Measurements from ENCODE around the gene RNF167. TPM values are rescaled to one million over a fixed set of nuclear protein-coding genes. Genes with fewer than 3 reads are reported as not detected.

RNF167 gene
- total and polyA plus RNA-seq, 8 donors = 8.8 to 134 (median 52.8) TPM

DNA sequence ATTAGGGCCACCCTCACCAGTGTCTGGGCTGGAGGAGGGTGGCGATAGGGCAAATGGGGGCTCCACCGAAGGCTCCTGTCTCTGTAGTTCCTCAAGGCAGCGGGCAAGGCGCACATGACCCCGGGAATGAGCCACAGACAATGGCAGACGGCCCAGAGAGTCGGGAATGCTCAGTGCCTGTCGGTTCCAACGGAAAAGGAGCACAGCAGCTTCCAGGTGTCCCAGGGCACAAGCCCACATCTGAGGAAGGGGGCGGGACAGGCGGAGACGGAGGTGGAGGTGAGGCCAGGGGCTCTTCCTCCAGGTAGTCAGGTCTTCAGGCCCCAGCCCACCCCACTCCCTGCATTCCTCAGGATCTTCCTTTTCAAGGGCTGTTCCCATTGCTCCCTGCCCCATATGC lies 32.7 kb downstream of the RNF167 start:
- TF ChIP-seq POLR2AphosphoS5 (IDR thresholded peaks at IDR 0.05) (no peak), EP300 (IDR thresholded peaks at IDR 0.05) (no peak), POLR2A (IDR thresholded peaks at IDR 0.05) (no peak)
- TF ChIP-seq, protein P1, sequence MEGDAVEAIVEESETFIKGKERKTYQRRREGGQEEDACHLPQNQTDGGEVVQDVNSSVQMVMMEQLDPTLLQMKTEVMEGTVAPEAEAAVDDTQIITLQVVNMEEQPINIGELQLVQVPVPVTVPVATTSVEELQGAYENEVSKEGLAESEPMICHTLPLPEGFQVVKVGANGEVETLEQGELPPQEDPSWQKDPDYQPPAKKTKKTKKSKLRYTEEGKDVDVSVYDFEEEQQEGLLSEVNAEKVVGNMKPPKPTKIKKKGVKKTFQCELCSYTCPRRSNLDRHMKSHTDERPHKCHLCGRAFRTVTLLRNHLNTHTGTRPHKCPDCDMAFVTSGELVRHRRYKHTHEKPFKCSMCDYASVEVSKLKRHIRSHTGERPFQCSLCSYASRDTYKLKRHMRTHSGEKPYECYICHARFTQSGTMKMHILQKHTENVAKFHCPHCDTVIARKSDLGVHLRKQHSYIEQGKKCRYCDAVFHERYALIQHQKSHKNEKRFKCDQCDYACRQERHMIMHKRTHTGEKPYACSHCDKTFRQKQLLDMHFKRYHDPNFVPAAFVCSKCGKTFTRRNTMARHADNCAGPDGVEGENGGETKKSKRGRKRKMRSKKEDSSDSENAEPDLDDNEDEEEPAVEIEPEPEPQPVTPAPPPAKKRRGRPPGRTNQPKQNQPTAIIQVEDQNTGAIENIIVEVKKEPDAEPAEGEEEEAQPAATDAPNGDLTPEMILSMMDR (IDR thresholded peaks at IDR 0.05) = no peak
- Histone ChIP-seq H3K4me1 (peaks cover 20 to 48% (median 22%) of the 10 kb centered on the region in 4 donors), H3K36me3 (peaks cover 45 to 89% (median 85%) of the 10 kb centered on the region in 4 donors), H3K27me3 (no peaks in the 10 kb centered on the region), H3K4me3 (no peak overlapping the region), H3K9me3 (no peaks in the 10 kb centered on the region), H3K27ac (peak overlapping the region in 2 of 5 donors; percentile 29 to 54)
- intact Hi-C loops (cut with DNase I; ENCODE audit: low total_unique reads) = loop anchor here (10.0 kb wide), 2 partner anchors 68 to 92 kb away; partner anchors contain the start of gene CHRNE
- no peak for DNase-seq
- WGBS, 5 donors = 81 to 87% (median 82%) methylated on average over 12 of the region's 12 CpGs

DNA sequence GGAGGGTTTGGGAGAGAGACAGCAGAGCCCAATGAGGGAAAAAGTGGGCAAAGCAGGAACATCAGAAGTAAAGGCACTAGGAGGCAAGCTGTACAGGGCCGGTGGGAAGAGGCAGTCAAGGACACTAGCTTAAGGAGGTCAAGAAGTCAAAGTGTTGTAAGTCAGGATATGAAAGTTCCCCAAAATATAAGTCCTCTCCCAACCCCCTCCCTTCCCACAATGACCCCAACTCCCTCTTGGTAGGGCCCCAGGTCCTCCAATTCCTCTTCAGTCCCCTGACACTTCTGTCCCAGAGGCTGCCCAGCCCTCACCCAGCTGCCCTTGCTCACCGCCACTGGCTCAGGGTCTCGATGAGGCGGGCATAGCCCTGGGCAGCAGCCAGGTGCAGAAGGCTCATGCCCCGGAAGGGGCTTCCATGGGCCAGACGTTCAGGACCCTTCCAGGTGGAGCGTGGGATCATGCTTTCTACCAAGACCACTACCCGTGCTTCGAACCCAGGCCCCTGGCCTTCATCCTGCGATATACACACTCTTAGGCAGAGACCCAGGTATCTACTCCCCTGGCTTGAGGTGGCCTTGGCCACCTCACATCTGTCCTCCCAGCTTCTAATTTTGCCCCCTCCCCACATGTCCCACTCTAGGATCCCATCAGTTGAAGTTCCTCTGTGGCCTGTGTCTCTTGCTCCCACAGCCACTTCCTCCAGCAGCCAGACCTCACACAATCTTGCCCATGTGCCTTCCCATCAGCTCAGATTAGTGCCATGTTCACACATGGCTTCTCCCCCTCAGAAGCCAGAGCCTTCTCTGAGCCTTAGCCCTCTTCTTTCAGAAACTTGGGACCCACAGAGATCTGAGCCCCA lies 33.4 kb downstream of the RNF167 start:
- TF ChIP-seq EP300 (IDR thresholded peaks at IDR 0.05) = no peak
- no peak for TF ChIP-seq POLR2A (IDR thresholded peaks at IDR 0.05)
- TF ChIP-seq POLR2AphosphoS5 (IDR thresholded peaks at IDR 0.05) = no peak
- TF ChIP-seq, protein P1 (IDR thresholded peaks at IDR 0.05) = no peak
- H3K36me3 ChIP-seq = peaks cover 53 to 96% (median 93%) of the 10 kb centered on the region in 4 donors
- no peak overlapping the region for H3K4me3 ChIP-seq
- 87 to 96% (median 93%) methylated on average over 4 to 10 of the region's 10 CpGs for WGBS, 5 donors
- H3K4me1 ChIP-seq = peaks cover 13 to 49% (median 16%) of the 10 kb centered on the region in 4 donors
- intact Hi-C loops (cut with DNase I; ENCODE audit: low total_unique reads) = loop anchor here (10.0 kb wide), 2 partner anchors 69 to 91 kb away; partner anchors contain the start of gene CHRNE
- DNase-seq = no peak
- peak overlapping the region in 2 of 5 donors; percentile 29 to 54 for H3K27ac ChIP-seq
- no peaks in the 10 kb centered on the region for H3K27me3 ChIP-seq
- H3K9me3 ChIP-seq = no peaks in the 10 kb centered on the region

DNA sequence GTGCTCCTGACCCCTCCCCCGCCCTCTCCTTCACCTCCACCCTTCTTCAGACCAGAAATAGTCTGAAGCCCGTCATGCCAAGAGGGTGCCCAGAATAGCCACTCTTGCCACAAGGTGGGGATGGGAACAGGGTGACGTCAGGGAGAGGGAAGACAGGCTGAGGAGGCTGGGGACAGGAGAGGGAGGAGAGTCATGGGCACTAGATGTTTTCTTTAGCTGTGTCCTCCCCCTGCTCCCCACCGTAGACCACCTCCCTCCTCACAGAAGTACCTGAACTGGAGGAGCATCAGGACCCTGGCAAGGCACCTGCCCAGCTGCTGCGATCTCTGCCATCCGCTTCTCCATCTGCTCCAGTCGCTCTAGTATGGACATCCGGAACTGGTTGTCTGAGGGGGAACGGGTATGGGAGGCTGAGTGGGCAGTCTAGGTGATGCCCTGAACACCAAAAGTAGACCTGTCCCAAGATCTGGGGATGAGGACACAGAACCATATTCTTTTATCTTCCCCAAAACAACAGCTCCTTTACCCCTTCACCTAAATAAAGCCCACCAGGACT lies 34.1 kb downstream of the RNF167 start:
- Histone ChIP-seq H3K4me3 (no peak overlapping the region), H3K4me1 (peaks cover 5 to 43% (median 9%) of the 10 kb centered on the region in 4 donors), H3K27ac (peak overlapping the region in 1 of 5 donors; percentile 54), H3K27me3 (no peaks in the 10 kb centered on the region), H3K36me3 (peaks cover 58 to 100% (median 96%) of the 10 kb centered on the region in 4 donors), H3K9me3 (no peaks in the 10 kb centered on the region)
- TF ChIP-seq EP300 (IDR thresholded peaks at IDR 0.05) = no peak
- WGBS, 5 donors = 78 to 89% (median 84%) methylated on average over 9 of the region's 9 CpGs
- intact Hi-C loops (cut with DNase I; ENCODE audit: low total_unique reads) = loop anchor here (10.0 kb wide), 2 partner anchors 69 to 91 kb away; partner anchors contain the start of gene CHRNE
- DNase-seq = no peak

DNA sequence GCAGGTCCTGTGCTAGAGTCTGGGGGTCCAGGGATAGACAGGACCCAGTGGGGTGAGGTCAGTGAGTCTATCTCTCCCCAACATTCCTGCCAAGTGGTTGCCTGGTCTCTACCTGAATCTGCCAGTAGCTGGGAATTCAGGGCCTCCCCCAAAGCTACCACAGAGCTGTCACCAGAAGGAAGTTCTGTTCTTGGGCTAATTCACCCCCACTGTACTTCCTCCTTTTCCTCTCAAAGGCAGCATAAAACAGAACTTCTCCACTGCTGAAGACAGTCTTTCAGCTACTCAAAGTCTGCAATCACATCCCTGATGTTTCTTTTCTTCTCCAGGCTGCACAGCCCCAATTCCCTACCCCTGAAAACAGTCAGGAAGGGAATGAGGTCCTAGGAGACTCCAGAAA lies 38.7 kb downstream of the RNF167 start:
- no peak for DNase-seq
- Histone ChIP-seq H3K9me3 (no peaks in the 10 kb centered on the region), H3K36me3 (peaks cover 54 to 98% (median 97%) of the 10 kb centered on the region in 4 donors), H3K27me3 (no peaks in the 10 kb centered on the region), H3K27ac (peak overlapping the region in 1 of 5 donors; percentile 19), H3K4me1 (peaks cover 0 to 45% (median 3%) of the 10 kb centered on the region in 4 donors), H3K4me3 (no peak overlapping the region)
- TF ChIP-seq POLR2AphosphoS5 (IDR thresholded peaks at IDR 0.05) = no peak
- no peak for TF ChIP-seq EP300 (IDR thresholded peaks at IDR 0.05)
- TF ChIP-seq, protein P1 (IDR thresholded peaks at IDR 0.05) = no peak
- TF ChIP-seq POLR2A (IDR thresholded peaks at IDR 0.05) = no peak
- intact Hi-C loops (cut with DNase I; ENCODE audit: low total_unique reads) = loop anchor here (10.0 kb wide), 2 partner anchors 74 to 86 kb away; partner anchors contain the start of gene CHRNE
